H1 (cell line): ENCODE data around the gene SPIRE1. TPM values are rescaled to one million over a fixed set of nuclear protein-coding genes. Genes with fewer than 3 reads are reported as not detected.

Experiments used
- CTCF ChIA-PET: fragments of 300-600 bp; sonication (Branson Sonifier 250); formaldehyde crosslinking; loops from one replicate; lab custom pipeline; 2021; ENCODE audit not compliant: partially characterized antibody; lab: Charles Lee
- POLR2A ChIA-PET: fragments of 300-600 bp; sonication (Branson Sonifier 250); formaldehyde crosslinking; loops from one replicate; lab custom pipeline; 2021; ENCODE audit warnings: inconsistent platforms; ENCODE audit not compliant: partially characterized antibody; lab: Charles Lee
- DNase-seq, 2 experiments: peaks; one replicate each; pipeline versions ENCODE4 v3.0.0 to v3.0.0-alpha.2; 2010 to 2022; ENCODE audit warnings: low spot score in 2 of 2, low read depth in 1 of 2, mixed read lengths in 1 of 2
- FAIRE-seq: peaks from 2 replicates; lab custom pipeline; 2011; peaks lifted over from hg19 to GRCh38; lab: Jason Lieb, UNC
- H2AFZ ChIP-seq: 2 replicates; pipeline ENCODE4 v1.8.1; 2012; ENCODE audit warnings: low read length, inconsistent platforms
- H2AK5ac ChIP-seq: 2 replicates; pipeline ENCODE4 v1.6.1; 2013; ENCODE audit warnings: low read depth, low read length
- H2BK120ac ChIP-seq: replicated peaks from 2 replicates; pipeline ENCODE3; 2013; ENCODE audit warnings: low read depth, low read length, inconsistent platforms
- H2BK12ac ChIP-seq: 2 replicates; pipeline ENCODE4 v1.6.1; 2013; ENCODE audit warnings: low read depth, low read length
- H2BK15ac ChIP-seq: 2 replicates; pipeline ENCODE4 v1.6.1; 2013; ENCODE audit warnings: low read length
- H2BK20ac ChIP-seq: 2 replicates; pipeline ENCODE4 v1.6.1; 2013; ENCODE audit warnings: low read length
- H2BK5ac ChIP-seq: 2 replicates; pipeline ENCODE4 v1.6.1; 2013; ENCODE audit warnings: low read depth, low read length
- H3K14ac ChIP-seq: 2 replicates; pipeline ENCODE4 v1.6.1; 2013; ENCODE audit warnings: inconsistent platforms; ENCODE audit not compliant: insufficient read length
- H3K18ac ChIP-seq: 2 replicates; pipeline ENCODE4 v1.6.1; 2013; ENCODE audit warnings: low read length; ENCODE audit errors: extremely low read depth
- H3K23ac ChIP-seq: 2 replicates; pipeline ENCODE4 v1.6.1; 2013; ENCODE audit warnings: inconsistent platforms; ENCODE audit not compliant: insufficient read length
- H3K23me2 ChIP-seq: 2 replicates; pipeline ENCODE4 v1.6.1; 2013; ENCODE audit warnings: low read depth, low read length
- H3K27ac ChIP-seq: 2 replicates; pipeline ENCODE4 v1.6.1; 2011; ENCODE audit warnings: low read depth, low read length, inconsistent platforms
- H3K27me3 ChIP-seq, 4 experiments: replicated peaks in 1 of 4; 1 replicate in 1 of 4; 2 replicates in 3 of 4; pipeline versions ENCODE4 v1.6.1 to v1.8.1; 2011 to 2013; ENCODE audit warnings: low read length in 3 of 4, mild to moderate bottlenecking in 3 of 4, inconsistent platforms in 2 of 4, mixed read lengths in 2 of 4, moderate library complexity in 1 of 4; ENCODE audit not compliant: control insufficient read depth in 3 of 4, insufficient read depth in 3 of 4; ENCODE audit errors: extremely low read depth in 1 of 4
- H3K36me3 ChIP-seq, 4 experiments: 2 replicates each; pipeline versions ENCODE4 v1.6.1 to v1.8.1; 2011 to 2013; ENCODE audit warnings: mild to moderate bottlenecking in 4 of 4, low read length in 3 of 4, moderate library complexity in 2 of 4, control low read depth in 1 of 4, inconsistent platforms in 1 of 4; ENCODE audit not compliant: insufficient read depth in 4 of 4, control insufficient read depth in 2 of 4
- H3K4ac ChIP-seq: replicated peaks from 2 replicates; pipeline ENCODE3; 2013; ENCODE audit warnings: low read length, low read depth, mixed read lengths, inconsistent platforms; ENCODE audit not compliant: insufficient read length
- H3K4me1 ChIP-seq, 4 experiments: replicated peaks in 1 of 4; 1 replicate in 1 of 4; 2 replicates in 3 of 4; pipeline versions ENCODE4 v1.6.1 to v1.8.1; 2011 to 2013; ENCODE audit warnings: low read length in 3 of 4, inconsistent platforms in 2 of 4, mixed read lengths in 1 of 4; ENCODE audit not compliant: insufficient read depth in 4 of 4, control insufficient read depth in 3 of 4
- H3K4me2 ChIP-seq, 2 experiments: 2 replicates each; pipeline versions ENCODE4 v1.6.1 to v1.8.1; 2011 to 2013; ENCODE audit warnings: low read depth in 2 of 2, low read length in 2 of 2, control low read depth in 1 of 2, inconsistent platforms in 1 of 2, mild to moderate bottlenecking in 1 of 2; ENCODE audit not compliant: insufficient read depth in 1 of 2
- H3K4me3 ChIP-seq, 4 experiments: fragments of 200-600, 300-600 bp in 1 of 4; sonication (generic), shearing (Covaris generic), sonication (Bioruptor Twin) in 1 of 4; 2 replicates each; pipeline versions ENCODE4 v1.5.1 to v1.8.1; 2011 to 2016; ENCODE audit warnings: low read length in 4 of 4, low read depth in 3 of 4, control low read depth in 2 of 4, inconsistent platforms in 2 of 4, mild to moderate bottlenecking in 2 of 4, mixed read lengths in 1 of 4, moderate library complexity in 1 of 4; ENCODE audit not compliant: insufficient read depth in 2 of 4; ENCODE audit errors: extremely low read depth in 1 of 4
- H3K56ac ChIP-seq: replicated peaks from 2 replicates; pipeline ENCODE3; 2013; ENCODE audit warnings: low read depth, mild to moderate bottlenecking, mixed read lengths, low read length, inconsistent platforms; ENCODE audit not compliant: insufficient read length
- H3K79me1 ChIP-seq: 2 replicates; pipeline ENCODE4 v1.6.1; 2013; ENCODE audit warnings: low read depth, low read length, control low read depth
- H3K79me2 ChIP-seq, 2 experiments: 2 replicates each; pipeline versions ENCODE4 v1.6.1 to v1.8.1; 2012 to 2013; ENCODE audit warnings: low read length in 2 of 2, mild to moderate bottlenecking in 2 of 2, inconsistent platforms in 1 of 2; ENCODE audit not compliant: insufficient read depth in 2 of 2, control insufficient read depth in 1 of 2
- H3K9ac ChIP-seq, 4 experiments: replicated peaks in 1 of 4; 1 replicate in 1 of 4; 2 replicates in 3 of 4; pipeline versions ENCODE4 v1.6.1 to v1.8.1; 2011 to 2013; ENCODE audit warnings: low read depth in 3 of 4, low read length in 3 of 4, control low read depth in 2 of 4, mild to moderate bottlenecking in 2 of 4, moderate library complexity in 2 of 4, inconsistent platforms in 1 of 4; ENCODE audit errors: extremely low read depth in 1 of 4
- H3K9me3 ChIP-seq, 2 experiments: 2 replicates each; pipeline versions ENCODE4 v1.6.1 to v1.8.1; 2012 to 2013; ENCODE audit warnings: mild to moderate bottlenecking in 2 of 2, moderate library complexity in 2 of 2, control low read depth in 1 of 2, inconsistent platforms in 1 of 2, low read depth in 1 of 2, low read length in 1 of 2, mixed read lengths in 1 of 2; ENCODE audit not compliant: insufficient read depth in 2 of 2
- H4K20me1 ChIP-seq, 2 experiments: replicated peaks in 1 of 2; 2 replicates each; pipeline versions ENCODE3 to v1.8.1; 2011 to 2013; ENCODE audit warnings: inconsistent platforms in 2 of 2, low read length in 2 of 2, mild to moderate bottlenecking in 1 of 2; ENCODE audit not compliant: insufficient read depth in 2 of 2, control insufficient read depth in 1 of 2
- H4K5ac ChIP-seq: 2 replicates; pipeline ENCODE4 v1.6.1; 2013; ENCODE audit warnings: low read length, low read depth, mixed read lengths, inconsistent platforms; ENCODE audit not compliant: insufficient read length
- H4K8ac ChIP-seq: 2 replicates; pipeline ENCODE4 v1.8.0; 2013; ENCODE audit warnings: mild to moderate bottlenecking, moderate library complexity, low read length, inconsistent platforms; ENCODE audit not compliant: insufficient read depth; ENCODE audit errors: extremely low read depth
- H4K91ac ChIP-seq: replicated peaks from 2 replicates; pipeline ENCODE3; 2013; ENCODE audit warnings: low read length, mixed read lengths, inconsistent platforms; ENCODE audit not compliant: insufficient read length
- HDAC6 ChIP-seq: IDR thresholded peaks from one replicate; pipeline ENCODE4 v1.7.1; 2012; ENCODE audit warnings: low read depth, mild to moderate bottlenecking, inconsistent platforms, low read length, moderate library complexity
- POU5F1 ChIP-seq: IDR thresholded peaks from 2 replicates; pipeline ENCODE4 v1.6.1; 2011; ENCODE audit warnings: low read depth, mild to moderate bottlenecking, low read length, moderate library complexity
- RAD21 ChIP-seq, 2 experiments: IDR thresholded peaks in 1 of 2; conservative IDR thresholded peaks in 1 of 2; 2 replicates each; pipeline ENCODE4 v1.6.1; 2011; ENCODE audit warnings: low read depth in 2 of 2, low read length in 2 of 2, improper control_type of control experiment in 1 of 2, inconsistent platforms in 1 of 2, mild to moderate bottlenecking in 1 of 2, moderate library complexity in 1 of 2
- SAP30 ChIP-seq: fragments of 300-600 bp; sonication (generic); IDR thresholded peaks from 2 replicates; pipeline ENCODE4 v1.7.1; 2012; ENCODE audit warnings: low read length, moderate library complexity, mild to moderate bottlenecking, inconsistent platforms; ENCODE audit not compliant: insufficient read depth, insufficient replicate concordance
- SP4 ChIP-seq: IDR thresholded peaks from 2 replicates; pipeline ENCODE4 v1.6.1; 2012; ENCODE audit warnings: low read length, inconsistent platforms
- WGBS, 2 experiments: shearing (Covaris generic) in 1 of 2; methylation state at CpG; one replicate each; pipeline versions ENCODE4 v1.1.6 to v1.1.7; 2013 to 2015; ENCODE audit warnings: low lambda C conversion rate in 2 of 2, mixed read lengths in 2 of 2, inconsistent platforms in 1 of 2, low coverage in 1 of 2, missing lambda C conversion rate in 1 of 2; ENCODE audit not compliant: insufficient replicate concordance in 2 of 2, insufficient coverage in 1 of 2, insufficient read length in 1 of 2; ENCODE audit errors: extremely low coverage in 1 of 2, missing lambda C conversion rate in 1 of 2; 5-methylcytosine and 5-hydroxymethylcytosine counted together
- polyA plus RNA-seq, 7 experiments: library from polyadenylated mRNA; depleted of rRNA in 3 of 7; stranded (reverse) in 5 of 7; unstranded in 2 of 7; fragments of >200 nt in 5 of 7; fragments of 200-250 nt in 2 of 7; gene quantifications; 1 replicate in 5 of 7; 2 replicates in 1 of 7; 4 replicates in 1 of 7; pipeline versions ENCODE4 v1.2.1 to v1.2.3, GENCODE V29; 2011 to 2013; ENCODE audit warnings: missing spikeins in 2 of 7, mixed read lengths in 2 of 7
- total RNA-seq: library from RNA; stranded (reverse); fragmentation: NEBNext Ultra II Directional; extraction: Animal tissue kit (Norgen Biotek cat#: 25700); gene quantifications from 2 replicates; pipeline ENCODE4 v1.2.1, GENCODE V29; 2021

SPIRE1 gene
- total and polyA plus RNA-seq, 2 of the 8 experiments (the other 6 are each of a cell fraction or from before 2014, with no cell fraction given) = 6.0 to 21.5 TPM

GRCh38 chr18:12428923-12429322 lies 229.0 kb downstream of the SPIRE1 start:
- Histone ChIP-seq H3K27me3 (peaks cover 0 to 2% (median 0%) of the 10 kb centered on the region in 4 experiments; a peak in 1 of 7 replicates), H3K4me1 (peaks cover 0 to 1% (median 0%) of the 10 kb centered on the region in 4 experiments; a peak in 1 of 7 replicates), H2BK5ac (no peak overlapping the region), H4K8ac (no peak overlapping the region), H3K36me3 (peaks cover 0 to 44% (median 25%) of the 10 kb centered on the region in 4 experiments; a peak in 7 of 8 replicates), H3K18ac (no peak overlapping the region), H2BK20ac (no peak overlapping the region), H3K79me2 (no peaks in the 10 kb centered on the region; a peak in 1 of 4 replicates), H4K20me1 (peaks cover 0 to 11% of the 10 kb centered on the region in 2 experiments), H3K9me3 (peaks cover 15 to 19% of the 10 kb centered on the region in 2 experiments), H3K23ac (no peak overlapping the region), H3K14ac (no peak overlapping the region), H3K4me2 (no peak overlapping the region), H3K4me3 (no peak overlapping the region), H2BK15ac (no peak overlapping the region), H3K56ac (no peak overlapping the region), H3K27ac (no peak overlapping the region), H3K9ac (no peak overlapping the region), H3K23me2 (peaks cover 9% of the 10 kb centered on the region), H2AK5ac (no peak overlapping the region), H2BK12ac (no peak overlapping the region), H4K91ac (no peak overlapping the region), H2BK120ac (no peak overlapping the region), H4K5ac (no peak overlapping the region), H2AFZ (no peak overlapping the region), H3K4ac (no peak overlapping the region), H3K79me1 (no peaks in the 10 kb centered on the region)
- DNase-seq = no peak
- FAIRE-seq = no peak
- ChIA-PET CTCF (interaction anchor here (1.1 to 1.7 kb wide), 7 partner anchors 8 to 156 kb away, joined by 3 to 5 read pairs (median 4); no protein-coding TSS in a partner anchor), POLR2A (interaction anchor here (0.8 to 2.3 kb wide), 3 partner anchors 8 to 12 kb away, joined by 4 to 10 read pairs (median 7); no protein-coding TSS in a partner anchor)
- 80% methylated on average over 12 of the region's 12 CpGs; no CpG with 5 or more reads in 1 of the 2 experiments for WGBS, 2 experiments
- no peak for TF ChIP-seq POU5F1
- TF ChIP-seq SAP30 = no peak
- no peak for TF ChIP-seq RAD21 (IDR thresholded peaks at IDR 0.05 in 1 of 2, conservative IDR thresholded peaks at IDR 0.05 in 1 of 2; ENCODE audit: low read depth in 2 of 2, low read length in 2 of 2)
- TF ChIP-seq SP4 = no peak
- TF ChIP-seq HDAC6 = no peak
